Keratinocyte (primary cell): ENCODE data around the gene MAL. TPM values are rescaled to one million over a fixed set of nuclear protein-coding genes. Genes with fewer than 3 reads are reported as not detected.

Experiments used
- DNase-seq: peaks from one replicate; pipeline ENCODE4 v3.0.0-alpha.2; 2011; ENCODE audit warnings: low read depth, missing footprints, low spot score
- FAIRE-seq: peaks from 2 replicates; lab custom pipeline; 2011; peaks lifted over from hg19 to GRCh38; lab: Jason Lieb, UNC
- H2AFZ ChIP-seq: 2 replicates; pipeline ENCODE4 v1.6.0; 2012; ENCODE audit warnings: low read length, control low read depth, inconsistent platforms; ENCODE audit not compliant: control insufficient read depth
- H3K27ac ChIP-seq: 2 replicates; pipeline ENCODE4 v1.5.1; 2011; ENCODE audit warnings: low read length; ENCODE audit not compliant: control insufficient read depth, insufficient read depth
- H3K27me3 ChIP-seq: 3 replicates; pipeline ENCODE4 v1.6.0; 2011; ENCODE audit warnings: low read length; ENCODE audit not compliant: control insufficient read depth, insufficient read depth; ENCODE audit errors: extremely low read depth
- H3K36me3 ChIP-seq, 2 experiments: 2 replicates in 1 of 2; 3 replicates in 1 of 2; pipeline ENCODE4 v1.5.1; 2011; ENCODE audit warnings: low read length in 2 of 2, mild to moderate bottlenecking in 1 of 2; ENCODE audit not compliant: control insufficient read depth in 2 of 2, insufficient read depth in 2 of 2; ENCODE audit errors: extremely low read depth in 1 of 2
- H3K4me1 ChIP-seq: 3 replicates; pipeline ENCODE4 v1.5.1; 2011; ENCODE audit warnings: low read length; ENCODE audit not compliant: control insufficient read depth, insufficient read depth; ENCODE audit errors: extremely low read depth
- H3K4me2 ChIP-seq: 3 replicates; pipeline ENCODE4 v1.6.0; 2011; ENCODE audit warnings: low read depth, low read length; ENCODE audit not compliant: control insufficient read depth, insufficient read depth; ENCODE audit errors: extremely low read depth
- H3K4me3 ChIP-seq, 3 experiments: fragments of 200-600 bp in 1 of 3; sonication (generic) in 1 of 3; 2 replicates in 2 of 3; 3 replicates in 1 of 3; pipeline ENCODE4 v1.5.1; 2011 to 2016; ENCODE audit warnings: low read length in 3 of 3, mild to moderate bottlenecking in 3 of 3, control low read depth in 2 of 3, inconsistent platforms in 1 of 3, low read depth in 1 of 3, mixed read lengths in 1 of 3, mixed run types in 1 of 3, moderate library complexity in 1 of 3; ENCODE audit not compliant: control insufficient read depth in 2 of 3, insufficient read depth in 2 of 3; ENCODE audit errors: extremely low read depth in 1 of 3
- H3K79me2 ChIP-seq: 2 replicates; pipeline ENCODE4 v1.6.0; 2012; ENCODE audit warnings: low read length; ENCODE audit not compliant: control insufficient read depth, insufficient read depth
- H3K9ac ChIP-seq: 3 replicates; pipeline ENCODE4 v1.6.0; 2011; ENCODE audit warnings: low read length; ENCODE audit not compliant: control insufficient read depth, insufficient read depth; ENCODE audit errors: extremely low read depth
- H3K9me1 ChIP-seq: 3 replicates; pipeline ENCODE4 v1.6.0; 2011; ENCODE audit warnings: low read length; ENCODE audit not compliant: control insufficient read depth, insufficient read depth; ENCODE audit errors: extremely low read depth
- H3K9me3 ChIP-seq: 2 replicates; pipeline ENCODE4 v1.5.1; 2012; ENCODE audit warnings: low read depth, low read length; ENCODE audit not compliant: control insufficient read depth
- H4K20me1 ChIP-seq: 3 replicates; pipeline ENCODE4 v1.6.0; 2011; ENCODE audit warnings: low read length; ENCODE audit not compliant: control insufficient read depth, insufficient read depth; ENCODE audit errors: extremely low read depth
- EZH2 ChIP-seq: IDR thresholded peaks from one replicate; pipeline ENCODE4 v1.6.1; 2012; ENCODE audit warnings: inconsistent platforms, mild to moderate bottlenecking, low read length, moderate library complexity
- dilution Hi-C: fragments of 300-500 bp; cut with MboI; formaldehyde crosslinking; loops from one replicate; pipeline ENCODE4 v1.7.0; 2020; ENCODE audit warnings: low sequenced_read_pairs; ENCODE audit not compliant: extremely low pct_ligation_motif_present
- polyA minus RNA-seq, 3 experiments: library from RNA; depleted of rRNA, polyadenylated mRNA; stranded (reverse); fragments of >200 nt; gene quantifications; 1 replicate in 1 of 3; 2 replicates in 1 of 3; 3 replicates in 1 of 3; pipeline ENCODE4 v1.2.3, GENCODE V29; 2011
- polyA plus RNA-seq, 5 experiments: library from polyadenylated mRNA; depleted of rRNA in 3 of 5; stranded (reverse) in 3 of 5; stranded (forward) in 1 of 5; unstranded in 1 of 5; fragments of >200 nt; gene quantifications; 1 replicate in 1 of 5; 2 replicates in 3 of 5; 3 replicates in 1 of 5; pipeline versions ENCODE4 v1.2.1 to v1.2.3, GENCODE V29; 2011 to 2012; ENCODE audit warnings: missing spikeins in 2 of 5, low read depth in 1 of 5, low replicate concordance in 1 of 5
- TF ChIP-seq, protein P1 (sequence below), 3 experiments: IDR thresholded peaks in 1 of 3; conservative IDR thresholded peaks in 1 of 3; optimal IDR thresholded peaks in 1 of 3; 2 replicates in 2 of 3; 3 replicates in 1 of 3; pipeline versions ENCODE3 to v1.5.1; 2011; ENCODE audit warnings: low read length in 3 of 3, mild to moderate bottlenecking in 3 of 3, moderate library complexity in 2 of 3, control low read depth in 1 of 3, inconsistent platforms in 1 of 3; ENCODE audit not compliant: insufficient read depth in 2 of 3; ENCODE audit errors: extremely low read depth in 1 of 3

MAL gene
- polyA plus RNA-seq (not detected in 3 replicates), polyA minus RNA-seq (not detected in 3 replicates)
- polyA plus RNA-seq (2011; ENCODE audit: low read depth) = not detected
- polyA plus RNA-seq (2011; cell fraction: cytosol; rRNA removed) = not detected in 2 replicates
- not detected in 2 replicates for polyA plus RNA-seq (2011; cell fraction: nucleus; rRNA removed)
- not detected in 2 replicates for polyA plus RNA-seq (2012; ENCODE audit: low replicate concordance)
- polyA minus RNA-seq (2011; cell fraction: cytosol; rRNA and poly(A)+ RNA removed) = not detected
- polyA minus RNA-seq (2011; cell fraction: nucleus; rRNA and poly(A)+ RNA removed) = not detected in 2 replicates

DNA sequence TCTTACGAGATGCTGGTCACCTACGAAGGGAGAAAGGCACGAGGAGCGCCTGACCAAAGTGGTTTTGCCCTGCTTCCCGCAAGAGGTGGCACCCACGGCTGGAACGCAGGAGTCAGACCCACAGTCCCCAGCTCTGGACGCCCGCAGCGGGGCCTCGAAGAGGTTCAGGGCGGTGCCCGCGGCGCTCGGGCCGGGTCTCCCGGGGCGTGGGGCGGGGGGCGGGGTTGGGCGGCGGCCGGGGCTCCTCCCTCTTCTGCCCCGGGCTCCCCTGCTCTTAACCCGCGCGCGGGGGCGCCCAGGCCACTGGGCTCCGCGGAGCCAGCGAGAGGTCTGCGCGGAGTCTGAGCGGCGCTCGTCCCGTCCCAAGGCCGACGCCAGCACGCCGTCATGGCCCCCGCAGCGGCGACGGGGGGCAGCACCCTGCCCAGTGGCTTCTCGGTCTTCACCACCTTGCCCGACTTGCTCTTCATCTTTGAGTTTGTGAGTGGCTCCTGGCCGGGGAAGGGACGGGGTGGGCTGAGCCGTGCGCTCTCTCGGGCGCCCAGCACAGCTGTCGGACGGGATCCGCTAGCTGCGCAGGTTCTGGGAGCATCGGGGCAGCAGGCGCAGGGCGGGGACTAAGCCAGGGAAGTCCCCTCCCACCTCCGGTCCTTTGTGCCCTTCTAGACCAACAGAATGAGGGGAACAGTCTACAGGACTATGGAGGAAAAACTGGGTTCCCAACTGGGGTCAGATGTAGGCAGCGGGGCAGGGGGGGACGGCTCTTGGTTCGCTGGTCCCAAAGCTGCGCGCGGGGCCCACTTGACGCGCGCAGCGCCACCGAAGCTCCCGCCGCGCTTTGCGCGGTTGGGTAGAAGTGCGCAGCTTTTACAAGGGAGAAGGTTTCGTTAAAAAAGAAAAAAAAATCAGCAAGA, at the start of gene MAL:
Gene MAL (plus strand): TSS at position 303 of the 914 bp plus-strand sequence. CDS start 85 bp downstream, at position 388.
- dilution Hi-C loops = no loop called here
- no peaks in the 10 kb centered on the region for H3K79me2 ChIP-seq
- peak within 1 kb of the TSS; percentile 47 for H3K4me2 ChIP-seq
- no peak within 1 kb of the TSS for H2AFZ ChIP-seq
- peak; percentile 48 for TF ChIP-seq EZH2
- TF ChIP-seq, protein P1, sequence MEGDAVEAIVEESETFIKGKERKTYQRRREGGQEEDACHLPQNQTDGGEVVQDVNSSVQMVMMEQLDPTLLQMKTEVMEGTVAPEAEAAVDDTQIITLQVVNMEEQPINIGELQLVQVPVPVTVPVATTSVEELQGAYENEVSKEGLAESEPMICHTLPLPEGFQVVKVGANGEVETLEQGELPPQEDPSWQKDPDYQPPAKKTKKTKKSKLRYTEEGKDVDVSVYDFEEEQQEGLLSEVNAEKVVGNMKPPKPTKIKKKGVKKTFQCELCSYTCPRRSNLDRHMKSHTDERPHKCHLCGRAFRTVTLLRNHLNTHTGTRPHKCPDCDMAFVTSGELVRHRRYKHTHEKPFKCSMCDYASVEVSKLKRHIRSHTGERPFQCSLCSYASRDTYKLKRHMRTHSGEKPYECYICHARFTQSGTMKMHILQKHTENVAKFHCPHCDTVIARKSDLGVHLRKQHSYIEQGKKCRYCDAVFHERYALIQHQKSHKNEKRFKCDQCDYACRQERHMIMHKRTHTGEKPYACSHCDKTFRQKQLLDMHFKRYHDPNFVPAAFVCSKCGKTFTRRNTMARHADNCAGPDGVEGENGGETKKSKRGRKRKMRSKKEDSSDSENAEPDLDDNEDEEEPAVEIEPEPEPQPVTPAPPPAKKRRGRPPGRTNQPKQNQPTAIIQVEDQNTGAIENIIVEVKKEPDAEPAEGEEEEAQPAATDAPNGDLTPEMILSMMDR (optimal IDR thresholded peaks at IDR 0.05 in 1 of 3, IDR thresholded peaks at IDR 0.05 in 1 of 3, conservative IDR thresholded peaks at IDR 0.05 in 1 of 3; ENCODE audit: extremely low read depth in 1 of 3, insufficient read depth in 2 of 3, low read length in 3 of 3) = no peak
- peak within 1 kb of the TSS in 1 of 3 experiments; percentile 10 for H3K4me3 ChIP-seq
- no peaks in the 10 kb centered on the region for H3K36me3 ChIP-seq
- FAIRE-seq (no peak), DNase-seq (no peak)
- peaks cover 49% of the 10 kb centered on the region for H3K27me3 ChIP-seq
- H3K27ac ChIP-seq = no peak within 1 kb of the TSS
- no peaks in the 10 kb centered on the region for H3K9me1 ChIP-seq
- H3K4me1 ChIP-seq = no peaks in the 10 kb centered on the region
- no peaks in the 10 kb centered on the region for H3K9me3 ChIP-seq
- no peaks in the 10 kb centered on the region for H4K20me1 ChIP-seq
- H3K9ac ChIP-seq = no peak within 1 kb of the TSS

DNA sequence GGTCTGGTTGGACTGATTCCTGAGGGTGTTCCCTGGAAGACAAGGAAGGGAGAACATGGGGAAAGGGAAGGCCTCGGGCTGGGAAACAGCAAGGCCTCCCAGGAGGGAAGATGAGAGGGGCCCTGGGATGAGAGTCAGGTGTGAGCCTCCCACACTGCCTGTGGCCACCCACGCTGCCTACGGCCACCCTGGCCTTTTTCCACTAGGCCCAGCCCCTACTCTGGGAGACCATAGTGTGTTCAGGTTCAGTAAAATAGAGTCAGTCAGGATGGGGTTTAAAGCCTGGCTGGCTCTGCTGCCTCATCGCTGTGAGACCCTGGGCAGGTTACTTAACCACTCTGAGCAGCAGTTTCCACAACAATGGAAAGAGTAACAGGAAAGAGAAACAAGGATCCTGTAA, 47.7 kb upstream of the MAL start:
- H3K36me3 ChIP-seq = no peaks in the 10 kb centered on the region
- no peaks in the 10 kb centered on the region for H3K79me2 ChIP-seq
- H3K9me1 ChIP-seq = no peaks in the 10 kb centered on the region
- TF ChIP-seq, protein P1 (optimal IDR thresholded peaks at IDR 0.05 in 1 of 3, IDR thresholded peaks at IDR 0.05 in 1 of 3, conservative IDR thresholded peaks at IDR 0.05 in 1 of 3; ENCODE audit: extremely low read depth in 1 of 3, insufficient read depth in 2 of 3, low read length in 3 of 3) = no peak
- no peak for TF ChIP-seq EZH2
- H3K4me1 ChIP-seq = no peaks in the 10 kb centered on the region
- H3K4me3 ChIP-seq = no peak overlapping the region
- no peaks in the 10 kb centered on the region for H3K9me3 ChIP-seq
- DNase-seq (no peak), FAIRE-seq (no peak)
- H3K27me3 ChIP-seq = no peaks in the 10 kb centered on the region
- no peak overlapping the region for H3K9ac ChIP-seq
- H2AFZ ChIP-seq = no peak overlapping the region
- no peak overlapping the region for H3K27ac ChIP-seq
- H3K4me2 ChIP-seq = no peak overlapping the region
- dilution Hi-C loops = no loop called here
- H4K20me1 ChIP-seq = no peaks in the 10 kb centered on the region
